GM19468 (cell line): ENCODE measurements around the gene TRIM7.
"Not testable (repeated sequence)": the region's sequence is repeated elsewhere in the genome, so short reads cannot be mapped to it uniquely, and the experiment has no call there.

Source experiments
- ATAC-seq: cut with Tn5 transposase; IDR thresholded peaks from one replicate; pipeline ENCODE4 v1.9.1; 2021; ENCODE audit warnings: mild to moderate bottlenecking, moderate library complexity, moderate number of reproducible peaks; ENCODE audit not compliant: unreplicated experiment; ENCODE audit errors: extremely low read depth

TRIM7 gene

DNA sequence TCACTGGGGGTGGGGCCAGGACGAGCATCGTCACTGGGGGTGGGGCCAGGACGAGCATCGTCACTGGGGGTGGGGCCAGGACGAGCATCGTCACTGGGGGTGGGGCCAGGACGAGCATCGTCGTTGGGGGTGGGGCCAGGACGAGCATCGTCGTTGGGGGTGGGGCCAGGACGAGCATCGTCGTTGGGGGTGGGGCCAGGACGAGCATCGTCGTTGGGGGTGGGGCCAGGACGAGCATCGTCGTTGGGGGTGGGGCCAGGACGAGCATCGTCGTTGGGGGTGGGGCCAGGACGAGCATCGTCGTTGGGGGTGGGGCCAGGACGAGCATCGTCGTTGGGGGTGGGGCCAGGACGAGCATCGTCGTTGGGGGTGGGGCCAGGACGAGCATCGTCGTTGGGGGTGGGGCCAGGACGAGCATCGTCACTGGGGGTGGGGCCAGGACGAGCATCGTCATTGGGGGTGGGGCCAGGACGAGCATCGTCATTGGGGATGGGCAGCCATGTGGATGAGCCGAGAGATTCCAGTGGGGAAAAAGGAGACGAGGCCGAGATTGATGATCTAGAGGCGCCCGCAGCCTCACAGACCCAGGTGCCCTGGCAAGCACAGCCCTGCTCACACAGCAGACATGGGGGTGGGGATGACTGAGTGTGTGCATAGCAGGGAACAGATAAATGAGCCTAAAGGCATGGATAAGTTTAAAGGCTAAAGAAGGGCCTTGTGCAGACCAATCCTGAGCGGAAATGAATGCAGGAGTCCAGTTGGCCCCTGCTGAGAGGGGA lies 44.1 kb downstream of the TRIM7 start:
- ATAC-seq, result not testable (repeated sequence)

- no peak for ATAC-seq
Measured at GRCh38 chr5:181160152-181160754, 44.7 kb downstream of the TRIM7 start.

- peak; percentile 61 for ATAC-seq
Measured at GRCh38 chr5:181159286-181160151, 45.5 kb downstream of the TRIM7 start.

GRCh38 chr5:181158869-181159268 lies 46.1 kb downstream of the TRIM7 start:
- no peak for ATAC-seq

DNA sequence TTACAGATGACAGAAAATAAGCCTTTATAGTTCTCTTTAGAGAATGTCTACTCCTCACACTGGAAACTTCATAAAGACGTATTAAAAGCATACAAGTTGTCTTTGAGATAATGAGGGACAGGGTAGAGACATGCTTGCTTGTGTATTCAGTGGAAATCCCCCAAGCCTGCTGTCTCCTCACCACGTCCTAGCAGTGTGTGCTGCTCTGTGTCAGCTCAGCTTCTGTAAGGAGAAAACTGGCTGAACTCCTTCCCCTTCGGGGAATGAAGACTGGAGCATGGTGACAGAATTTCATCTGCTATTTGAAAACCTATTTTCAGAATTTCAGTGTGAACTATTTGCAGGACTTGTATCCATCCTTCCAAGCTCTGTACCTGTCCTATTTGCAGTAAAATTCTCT lies 48.2 kb downstream of the TRIM7 start:
- no peak for ATAC-seq

DNA sequence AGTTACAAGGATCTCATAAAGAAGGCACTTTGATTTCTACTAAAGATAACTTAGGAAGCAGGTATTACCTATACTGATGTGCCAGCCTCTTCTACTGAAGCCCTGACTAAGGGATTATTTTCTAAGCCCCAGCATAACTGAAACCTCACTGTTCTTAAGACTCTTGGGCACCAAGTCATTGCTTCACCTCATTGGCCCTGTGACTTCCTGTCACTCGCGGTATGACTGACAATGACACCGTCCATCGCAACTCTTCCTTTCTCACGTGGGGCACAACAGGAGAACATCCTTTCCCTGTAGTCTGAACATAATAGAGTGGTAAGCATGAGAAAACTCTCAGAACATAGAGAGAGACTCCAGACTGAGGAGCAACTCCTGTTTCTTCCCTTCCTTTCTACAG lies 51.2 kb downstream of the TRIM7 start:
- ATAC-seq, result no peak

DNA sequence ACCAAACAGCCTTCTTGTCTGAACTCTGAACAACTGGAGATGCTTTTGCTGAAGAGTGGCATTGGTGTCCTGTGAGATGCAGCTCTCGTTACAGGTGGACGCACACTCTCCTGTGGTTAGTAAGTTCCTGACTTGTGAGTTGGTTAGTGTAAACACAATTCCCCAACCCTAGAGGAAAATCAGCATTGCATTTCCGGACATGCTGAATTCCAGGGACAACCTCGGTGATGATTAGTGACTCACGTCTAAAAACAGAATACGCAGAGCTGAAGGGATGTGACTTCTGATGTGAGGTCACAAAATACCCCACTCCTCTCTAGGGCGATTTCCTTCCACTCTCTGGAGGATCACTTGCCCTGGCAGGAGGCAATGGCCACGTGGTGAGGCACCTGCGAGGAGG lies 52.6 kb downstream of the TRIM7 start:
- no peak for ATAC-seq

GRCh38 chr5:181151146-181151545 lies 53.9 kb downstream of the TRIM7 start:
- ATAC-seq, result no peak

DNA sequence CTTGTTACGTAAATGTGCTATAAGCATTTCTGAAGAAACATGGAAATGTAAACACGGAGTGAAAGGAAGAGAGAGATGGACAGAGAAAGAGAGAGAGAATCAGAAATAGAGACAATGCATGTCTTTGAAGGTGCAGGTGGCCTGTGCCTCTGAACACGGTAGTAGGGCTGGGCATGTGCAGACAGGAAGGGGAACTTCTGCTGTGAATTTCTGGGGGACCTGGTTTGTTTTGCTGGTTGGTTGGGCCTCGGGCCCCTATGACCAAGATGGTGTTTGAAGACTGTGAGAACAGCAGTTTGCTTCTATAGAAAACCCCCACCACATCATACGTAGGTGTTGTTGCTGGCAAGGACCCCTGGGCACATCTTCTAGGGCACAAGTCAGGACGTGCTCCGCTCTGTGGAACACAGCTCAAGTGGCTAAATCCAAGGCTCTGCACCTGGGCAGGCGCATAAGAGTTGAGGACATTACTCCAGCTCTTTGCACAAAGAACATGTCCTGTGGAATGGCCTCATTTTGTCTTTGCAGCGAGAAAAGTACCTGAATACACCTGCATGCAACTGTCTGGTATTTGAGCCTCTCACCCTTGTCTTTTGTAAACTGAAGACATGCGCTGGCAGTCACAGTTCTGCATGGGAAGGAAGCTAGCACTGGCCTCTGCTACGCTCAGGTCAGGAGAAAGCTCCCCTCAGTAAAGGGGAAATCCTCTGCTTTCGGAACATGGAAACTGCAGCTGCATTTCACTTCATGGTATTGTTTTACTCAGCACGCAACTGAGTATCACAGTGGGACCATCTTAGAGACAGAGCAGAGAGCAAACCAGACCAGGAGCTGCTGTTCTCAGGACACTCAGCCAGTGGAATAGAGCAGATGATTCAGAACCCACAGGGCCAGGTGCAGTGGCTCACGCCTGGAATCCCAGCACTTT lies 54.9 kb downstream of the TRIM7 start:
- ATAC-seq, result no peak

DNA sequence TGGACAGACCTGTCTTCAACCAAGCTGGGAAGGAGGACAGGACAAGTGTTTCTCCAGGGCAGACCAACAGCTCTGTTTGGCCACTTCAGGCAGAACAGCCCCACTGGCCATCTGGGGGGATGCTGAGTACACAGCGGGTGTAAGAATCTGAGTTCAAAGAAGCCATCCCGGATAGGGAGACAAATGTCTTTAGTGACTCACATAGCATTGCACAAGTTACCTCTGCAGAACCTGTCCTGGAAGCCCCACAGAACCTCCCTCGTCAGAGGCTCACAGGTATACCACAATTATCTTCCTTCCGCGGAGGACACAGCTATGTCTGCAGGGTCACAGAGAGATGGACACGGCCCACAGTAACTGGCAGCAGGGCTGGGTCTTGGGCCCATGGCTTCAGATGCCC lies 55.6 kb downstream of the TRIM7 start:
- no peak for ATAC-seq

- ATAC-seq, result not testable (repeated sequence)
Measured at GRCh38 chr5:181146927-181147636, 57.9 kb downstream of the TRIM7 start, which contains the start of gene OR2V2. Gene OR2V2, plus strand, starts transcription at chr5:181147586. Its CDS starts 7,357 bp downstream, at chr5:181154943.

DNA sequence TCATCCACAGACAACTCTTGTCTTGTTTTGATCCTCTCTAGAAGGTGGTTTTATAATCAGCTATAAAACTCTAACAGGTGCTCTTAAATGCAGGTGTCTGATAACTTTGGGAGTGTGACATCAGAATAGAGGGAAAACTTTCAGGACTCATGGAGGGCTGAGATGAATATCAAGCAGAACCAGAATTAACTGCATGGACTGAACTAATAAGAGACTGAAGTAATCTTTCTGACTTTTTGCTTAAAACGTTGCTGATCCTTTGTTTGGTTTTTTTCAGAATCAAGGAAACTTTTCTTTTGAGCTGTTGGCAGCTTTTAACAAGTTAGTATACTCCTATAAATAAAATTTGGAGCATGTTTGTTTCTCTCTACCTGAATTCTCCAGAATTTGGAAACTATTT lies 59.9 kb downstream of the TRIM7 start:
- no peak for ATAC-seq
